ENCODE measurements around the gene TUBA4A.

DNA sequence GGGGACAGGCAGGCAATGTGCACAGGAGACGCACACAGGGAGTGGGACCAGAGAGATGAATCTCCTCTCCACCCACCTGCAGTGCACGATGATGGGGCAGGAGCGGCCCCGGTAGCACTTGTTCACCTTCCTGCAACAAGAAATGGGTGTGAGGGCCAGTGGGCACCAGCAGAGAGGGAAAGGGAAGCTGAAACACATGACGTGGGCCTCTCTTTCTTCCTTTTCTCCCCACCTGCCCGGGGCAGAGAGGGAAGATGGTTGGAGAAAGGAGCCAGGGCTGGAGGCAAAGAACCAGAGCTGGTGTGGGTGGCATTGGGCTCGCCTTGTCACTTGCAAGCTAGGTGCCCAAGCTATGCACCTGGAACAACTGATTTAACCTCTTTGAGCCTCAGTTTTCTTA, 37.7 kb upstream of the TUBA4A start:
- TF ChIP-seq EGR1 (conservative IDR thresholded peaks at IDR 0.05), result no peak
- TF ChIP-seq, protein P1, sequence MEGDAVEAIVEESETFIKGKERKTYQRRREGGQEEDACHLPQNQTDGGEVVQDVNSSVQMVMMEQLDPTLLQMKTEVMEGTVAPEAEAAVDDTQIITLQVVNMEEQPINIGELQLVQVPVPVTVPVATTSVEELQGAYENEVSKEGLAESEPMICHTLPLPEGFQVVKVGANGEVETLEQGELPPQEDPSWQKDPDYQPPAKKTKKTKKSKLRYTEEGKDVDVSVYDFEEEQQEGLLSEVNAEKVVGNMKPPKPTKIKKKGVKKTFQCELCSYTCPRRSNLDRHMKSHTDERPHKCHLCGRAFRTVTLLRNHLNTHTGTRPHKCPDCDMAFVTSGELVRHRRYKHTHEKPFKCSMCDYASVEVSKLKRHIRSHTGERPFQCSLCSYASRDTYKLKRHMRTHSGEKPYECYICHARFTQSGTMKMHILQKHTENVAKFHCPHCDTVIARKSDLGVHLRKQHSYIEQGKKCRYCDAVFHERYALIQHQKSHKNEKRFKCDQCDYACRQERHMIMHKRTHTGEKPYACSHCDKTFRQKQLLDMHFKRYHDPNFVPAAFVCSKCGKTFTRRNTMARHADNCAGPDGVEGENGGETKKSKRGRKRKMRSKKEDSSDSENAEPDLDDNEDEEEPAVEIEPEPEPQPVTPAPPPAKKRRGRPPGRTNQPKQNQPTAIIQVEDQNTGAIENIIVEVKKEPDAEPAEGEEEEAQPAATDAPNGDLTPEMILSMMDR (IDR thresholded peaks at IDR 0.05 in 2 of 3, conservative IDR thresholded peaks at IDR 0.05 in 1 of 3; ENCODE audit: insufficient read depth in 2 of 3, low read depth in 1 of 3, low read length in 3 of 3), result no peak
- no peak for TF ChIP-seq LEF1 (IDR thresholded peaks at IDR 0.05)
- TF ChIP-seq, protein P2, sequence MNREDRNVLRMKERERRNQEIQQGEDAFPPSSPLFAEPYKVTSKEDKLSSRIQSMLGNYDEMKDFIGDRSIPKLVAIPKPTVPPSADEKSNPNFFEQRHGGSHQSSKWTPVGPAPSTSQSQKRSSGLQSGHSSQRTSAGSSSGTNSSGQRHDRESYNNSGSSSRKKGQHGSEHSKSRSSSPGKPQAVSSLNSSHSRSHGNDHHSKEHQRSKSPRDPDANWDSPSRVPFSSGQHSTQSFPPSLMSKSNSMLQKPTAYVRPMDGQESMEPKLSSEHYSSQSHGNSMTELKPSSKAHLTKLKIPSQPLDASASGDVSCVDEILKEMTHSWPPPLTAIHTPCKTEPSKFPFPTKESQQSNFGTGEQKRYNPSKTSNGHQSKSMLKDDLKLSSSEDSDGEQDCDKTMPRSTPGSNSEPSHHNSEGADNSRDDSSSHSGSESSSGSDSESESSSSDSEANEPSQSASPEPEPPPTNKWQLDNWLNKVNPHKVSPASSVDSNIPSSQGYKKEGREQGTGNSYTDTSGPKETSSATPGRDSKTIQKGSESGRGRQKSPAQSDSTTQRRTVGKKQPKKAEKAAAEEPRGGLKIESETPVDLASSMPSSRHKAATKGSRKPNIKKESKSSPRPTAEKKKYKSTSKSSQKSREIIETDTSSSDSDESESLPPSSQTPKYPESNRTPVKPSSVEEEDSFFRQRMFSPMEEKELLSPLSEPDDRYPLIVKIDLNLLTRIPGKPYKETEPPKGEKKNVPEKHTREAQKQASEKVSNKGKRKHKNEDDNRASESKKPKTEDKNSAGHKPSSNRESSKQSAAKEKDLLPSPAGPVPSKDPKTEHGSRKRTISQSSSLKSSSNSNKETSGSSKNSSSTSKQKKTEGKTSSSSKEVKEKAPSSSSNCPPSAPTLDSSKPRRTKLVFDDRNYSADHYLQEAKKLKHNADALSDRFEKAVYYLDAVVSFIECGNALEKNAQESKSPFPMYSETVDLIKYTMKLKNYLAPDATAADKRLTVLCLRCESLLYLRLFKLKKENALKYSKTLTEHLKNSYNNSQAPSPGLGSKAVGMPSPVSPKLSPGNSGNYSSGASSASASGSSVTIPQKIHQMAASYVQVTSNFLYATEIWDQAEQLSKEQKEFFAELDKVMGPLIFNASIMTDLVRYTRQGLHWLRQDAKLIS (CRISPR knock-in tag; IDR thresholded peaks at IDR 0.05), result no peak
- TF ChIP-seq SREBF2 (CRISPR knock-in tag; IDR thresholded peaks at IDR 0.05), result no peak
- TF ChIP-seq NFE2L1 (tag; IDR thresholded peaks at IDR 0.05; ENCODE audit: borderline replicate concordance, low read depth), result no peak
- no peak for TF ChIP-seq L3MBTL2 (IDR thresholded peaks at IDR 0.05)
- no peak for TF ChIP-seq POLR2A (conservative IDR thresholded peaks at IDR 0.05)
- TF ChIP-seq ZNF274 (IDR thresholded peaks at IDR 0.05; ENCODE audit: borderline replicate concordance, low read depth, low read length), result no peak
- TF ChIP-seq NUFIP1 (IDR thresholded peaks at IDR 0.05; ENCODE audit: partially characterized antibody), result no peak
